Naive B cell (primary cell): ENCODE measurements around the gene ERICH3. TPM values are rescaled to one million over a fixed set of nuclear protein-coding genes. Genes with fewer than 3 reads are reported as not detected.

ENCODE experiments used
- ATAC-seq, 2 donors: fragments of 150-1000 bp; cut with Tn5 transposase; 2 replicates each; pipeline ENCODE4 v1.10.0; 2021; ENCODE audit warnings: low read depth in 2 of 2, mild to moderate bottlenecking in 2 of 2, moderate library complexity in 2 of 2
- DNase-seq: peaks from one replicate; pipeline ENCODE4 v3.0.0; 2022
- H3K27ac Mint-ChIP-seq, 6 donors: one replicate each; pipeline ENCODE4 v1.8.0; 2020 to 2022; ENCODE audit warnings: mild to moderate bottlenecking in 6 of 6, mixed read lengths in 6 of 6, moderate library complexity in 5 of 6, inconsistent platforms in 2 of 6
- H3K27me3 Mint-ChIP-seq, 3 donors: one replicate each; pipeline ENCODE4 v1.8.0; 2021 to 2022; ENCODE audit warnings: mixed read lengths in 3 of 3, mild to moderate bottlenecking in 1 of 3
- H3K36me3 Mint-ChIP-seq, 2 donors: one replicate each; pipeline ENCODE4 v1.8.0; 2020 to 2022; ENCODE audit warnings: mixed read lengths in 2 of 2, inconsistent platforms in 1 of 2, mild to moderate bottlenecking in 1 of 2
- H3K4me1 Mint-ChIP-seq, 3 donors: one replicate each; pipeline ENCODE4 v1.8.0; 2020 to 2022; ENCODE audit warnings: mixed read lengths in 3 of 3, inconsistent platforms in 1 of 3, mild to moderate bottlenecking in 1 of 3, moderate library complexity in 1 of 3
- H3K4me3 Mint-ChIP-seq, 8 donors: one replicate each; pipeline ENCODE4 v1.8.0; 2020 to 2022; ENCODE audit warnings: mild to moderate bottlenecking in 8 of 8, mixed read lengths in 8 of 8, moderate library complexity in 8 of 8, inconsistent platforms in 2 of 8
- H3K9me3 Mint-ChIP-seq, 7 donors: one replicate each; pipeline ENCODE4 v1.8.0; 2020 to 2022; ENCODE audit warnings: mixed read lengths in 7 of 7, mild to moderate bottlenecking in 5 of 7, inconsistent platforms in 2 of 7, moderate library complexity in 1 of 7
- polyA plus RNA-seq, 6 donors: library from polyadenylated mRNA; unstranded; fragments of 300-500 nt; fragmentation: Illumina TruSeq; gene quantifications; one replicate each; pipeline ENCODE4 v1.2.3, GENCODE V29; 2021; ENCODE audit warnings: low read depth in 6 of 6

Gene ERICH3
- polyA plus RNA-seq, result not detected

- H3K36me3 Mint-ChIP-seq, result peaks cover 9 to 11% of the 10 kb centered on the region in 2 donors
- peaks cover 6 to 15% (median 14%) of the 10 kb centered on the region in 7 donors for H3K9me3 Mint-ChIP-seq
- DNase-seq (no peak), ATAC-seq (peak; percentile 27 to 50)
- no peak within 1 kb of the TSS for H3K27ac Mint-ChIP-seq
- peak within 1 kb of the TSS in 6 of 8 donors; percentile 30 to 81 (median 48) for H3K4me3 Mint-ChIP-seq
- peaks cover 24 to 38% (median 36%) of the 10 kb centered on the region in 3 donors for H3K27me3 Mint-ChIP-seq
- peaks cover 11 to 16% (median 14%) of the 10 kb centered on the region in 3 donors for H3K4me1 Mint-ChIP-seq
Measured at GRCh38 chr1:74673351-74674111, at the start of gene ERICH3. Gene ERICH3, minus strand, starts transcription at chr1:74673792. Its CDS starts 273 bp downstream, at chr1:74673519.

- no peak overlapping the region for H3K4me3 Mint-ChIP-seq
- no peak for ATAC-seq
- H3K36me3 Mint-ChIP-seq, result peaks cover 18 to 25% of the 10 kb centered on the region in 2 donors
Measured at GRCh38 chr1:74717626-74718025, 44.0 kb upstream of the ERICH3 start.

GRCh38 chr1:74716822-74717221 is 43.2 kb upstream of the ERICH3 start:
- Mint-ChIP-seq H3K27ac (no peak overlapping the region), H3K4me1 (no peaks in the 10 kb centered on the region), H3K27me3 (no peaks in the 10 kb centered on the region), H3K4me3 (no peak overlapping the region), H3K9me3 (no peaks in the 10 kb centered on the region), H3K36me3 (peaks cover 14 to 20% of the 10 kb centered on the region in 2 donors)
- DNase-seq (no peak), ATAC-seq (no peak)

More at GRCh38 chr1:74717626-74718025, 44.0 kb upstream of the ERICH3 start:
- no peaks in the 10 kb centered on the region for H3K4me1 Mint-ChIP-seq
- no peak overlapping the region for H3K27ac Mint-ChIP-seq
- H3K9me3 Mint-ChIP-seq, result no peaks in the 10 kb centered on the region
- H3K27me3 Mint-ChIP-seq, result no peaks in the 10 kb centered on the region
- DNase-seq, result no peak

- peaks cover 4 to 18% of the 10 kb centered on the region in 2 donors for H3K36me3 Mint-ChIP-seq
- no peak overlapping the region for H3K27ac Mint-ChIP-seq
- H3K4me1 Mint-ChIP-seq, result no peaks in the 10 kb centered on the region
- H3K27me3 Mint-ChIP-seq, result no peaks in the 10 kb centered on the region
- H3K4me3 Mint-ChIP-seq, result no peak overlapping the region
- no peaks in the 10 kb centered on the region for H3K9me3 Mint-ChIP-seq
- ATAC-seq, result no peak
- no peak for DNase-seq
Measured at GRCh38 chr1:74715806-74716205, 42.2 kb upstream of the ERICH3 start.

- Mint-ChIP-seq H3K9me3 (no peaks in the 10 kb centered on the region), H3K27me3 (no peaks in the 10 kb centered on the region), H3K4me1 (no peaks in the 10 kb centered on the region), H3K27ac (peak overlapping the region in 1 of 6 donors; percentile 19), H3K4me3 (no peak overlapping the region), H3K36me3 (peaks cover 0 to 15% of the 10 kb centered on the region in 2 donors)
- DNase-seq (no peak), ATAC-seq (no peak)
Measured at GRCh38 chr1:74715236-74715502, 41.6 kb upstream of the ERICH3 start.

DNA sequence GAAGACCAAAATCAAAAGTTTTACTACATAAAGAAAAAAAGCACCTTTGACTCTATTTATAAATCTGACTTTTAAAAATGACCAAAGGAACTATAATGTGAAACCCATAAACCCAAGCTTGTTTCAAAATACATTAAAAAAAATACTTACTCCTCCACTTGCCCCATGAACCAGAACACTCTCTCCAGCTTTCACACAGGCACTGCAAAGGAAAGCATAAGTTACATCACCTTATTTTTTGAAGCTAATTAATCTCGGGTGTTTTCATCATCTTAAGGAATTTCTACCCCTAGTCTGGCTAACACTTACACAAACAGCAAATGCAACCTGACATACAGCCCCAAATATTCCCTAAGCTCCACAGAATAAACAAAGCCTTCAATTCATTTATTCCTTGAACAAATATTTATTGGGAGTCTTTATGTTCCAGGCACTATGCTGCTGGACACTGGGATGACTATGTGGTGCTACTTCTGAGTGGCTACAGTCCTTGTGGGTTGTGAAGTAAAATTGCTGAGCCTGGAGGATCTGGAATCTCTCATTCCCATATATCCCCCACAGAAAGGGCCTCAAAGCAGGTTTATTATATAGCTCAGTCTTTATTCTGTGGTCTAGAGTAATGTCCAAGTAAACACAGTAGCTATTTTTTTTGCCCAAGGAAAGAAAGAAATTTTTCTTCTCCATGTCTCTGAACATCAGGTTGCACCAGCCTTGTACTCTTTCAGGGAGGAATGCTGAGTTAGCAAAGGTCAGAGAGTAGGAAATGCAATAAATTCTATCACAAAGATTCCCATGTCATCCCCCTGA is 41.0 kb upstream of the ERICH3 start:
- no peak for DNase-seq

GRCh38 chr1:74713849-74714248 is 40.3 kb upstream of the ERICH3 start:
- Mint-ChIP-seq H3K36me3 (peaks cover 8 to 16% of the 10 kb centered on the region in 2 donors), H3K4me1 (no peaks in the 10 kb centered on the region), H3K4me3 (no peak overlapping the region), H3K27me3 (no peaks in the 10 kb centered on the region), H3K9me3 (no peaks in the 10 kb centered on the region), H3K27ac (no peak overlapping the region)
- ATAC-seq (no peak), DNase-seq (no peak)

More for the DNA sequence above, 41.0 kb upstream of the ERICH3 start:
- no peaks in the 10 kb centered on the region for H3K27me3 Mint-ChIP-seq
- H3K36me3 Mint-ChIP-seq, result peaks cover under 1 to 12% of the 10 kb centered on the region in 2 donors
- ATAC-seq, result no peak
- no peaks in the 10 kb centered on the region for H3K9me3 Mint-ChIP-seq
- H3K4me3 Mint-ChIP-seq, result no peak overlapping the region
- no peaks in the 10 kb centered on the region for H3K4me1 Mint-ChIP-seq
- peak overlapping the region in 1 of 6 donors; percentile 88 for H3K27ac Mint-ChIP-seq

- Mint-ChIP-seq H3K4me1 (no peaks in the 10 kb centered on the region), H3K27me3 (no peaks in the 10 kb centered on the region), H3K4me3 (no peak overlapping the region), H3K9me3 (no peaks in the 10 kb centered on the region), H3K27ac (no peak overlapping the region), H3K36me3 (peaks cover 15 to 25% of the 10 kb centered on the region in 2 donors)
- DNase-seq, result no peak
- ATAC-seq, result no peak
Measured at GRCh38 chr1:74712881-74713280, 39.3 kb upstream of the ERICH3 start.

- H3K27me3 Mint-ChIP-seq, result no peaks in the 10 kb centered on the region
- DNase-seq (no peak), ATAC-seq (no peak)
- no peaks in the 10 kb centered on the region for H3K4me1 Mint-ChIP-seq
- peak overlapping the region in 2 of 6 donors; percentile 24 to 50 for H3K27ac Mint-ChIP-seq
- peaks cover 24 to 43% of the 10 kb centered on the region in 2 donors for H3K36me3 Mint-ChIP-seq
- no peak overlapping the region for H3K4me3 Mint-ChIP-seq
- no peaks in the 10 kb centered on the region for H3K9me3 Mint-ChIP-seq
Measured at GRCh38 chr1:74703386-74704182, 30.0 kb upstream of the ERICH3 start.

GRCh38 chr1:74699331-74699730 is 25.7 kb upstream of the ERICH3 start:
- Mint-ChIP-seq H3K27me3 (no peaks in the 10 kb centered on the region), H3K4me3 (no peak overlapping the region), H3K9me3 (no peaks in the 10 kb centered on the region), H3K4me1 (peaks cover 0 to 3% (median 0%) of the 10 kb centered on the region in 3 donors), H3K36me3 (peaks cover 13 to 20% of the 10 kb centered on the region in 2 donors), H3K27ac (no peak overlapping the region)
- DNase-seq (no peak), ATAC-seq (no peak)

DNA sequence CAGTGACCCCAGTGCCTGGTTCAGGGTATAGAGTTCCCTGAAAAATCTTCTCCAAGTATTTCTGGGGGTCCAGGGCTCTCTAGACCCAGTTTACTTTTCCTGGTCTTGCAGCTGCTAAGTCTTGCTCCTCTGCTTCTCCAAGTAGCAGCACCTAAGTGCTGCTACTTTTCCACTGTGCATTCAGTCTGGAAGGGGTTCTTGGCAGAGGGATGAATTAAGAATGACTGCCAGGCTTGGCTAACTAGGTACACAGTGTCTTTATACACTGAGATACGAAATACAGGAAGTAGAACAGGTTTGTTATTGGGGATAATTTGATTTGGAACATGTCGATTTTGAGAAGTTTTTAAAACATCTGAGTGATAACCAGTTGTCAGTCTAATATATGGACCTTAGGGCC is 24.2 kb upstream of the ERICH3 start:
- H3K9me3 Mint-ChIP-seq, result no peaks in the 10 kb centered on the region
- H3K27me3 Mint-ChIP-seq, result no peaks in the 10 kb centered on the region
- no peak for ATAC-seq
- no peak overlapping the region for H3K4me3 Mint-ChIP-seq
- peak overlapping the region in 1 of 6 donors; percentile 4 for H3K27ac Mint-ChIP-seq
- peaks cover 0 to 3% (median 0%) of the 10 kb centered on the region in 3 donors for H3K4me1 Mint-ChIP-seq
- peaks cover 0 to 6% of the 10 kb centered on the region in 2 donors for H3K36me3 Mint-ChIP-seq
- no peak for DNase-seq

GRCh38 chr1:74693473-74693872 is 19.9 kb upstream of the ERICH3 start:
- Mint-ChIP-seq H3K27me3 (no peaks in the 10 kb centered on the region), H3K9me3 (no peaks in the 10 kb centered on the region), H3K36me3 (no peaks in the 10 kb centered on the region), H3K4me1 (peaks cover 0 to 3% (median 0%) of the 10 kb centered on the region in 3 donors), H3K4me3 (no peak overlapping the region), H3K27ac (no peak overlapping the region)
- DNase-seq, result no peak
- ATAC-seq, result no peak

GRCh38 chr1:74690909-74691308 is 17.3 kb upstream of the ERICH3 start:
- Mint-ChIP-seq H3K4me3 (no peak overlapping the region), H3K36me3 (no peaks in the 10 kb centered on the region), H3K4me1 (no peaks in the 10 kb centered on the region), H3K27me3 (no peaks in the 10 kb centered on the region), H3K9me3 (no peaks in the 10 kb centered on the region), H3K27ac (no peak overlapping the region)
- ATAC-seq, result no peak
- DNase-seq, result no peak
